HEK293 (cell line): ENCODE results near the gene NUMBL.

Source experiments
- FEZF1 ChIP-seq: fragments of 450-650 bp; formaldehyde crosslinking; IDR thresholded peaks from 2 replicates; pipeline ENCODE4 v1.5.1; 2016; ENCODE audit warnings: missing biosample characterization, missing genetic modification characterization
- HOXD13 ChIP-seq: sonication (generic); formaldehyde crosslinking; IDR thresholded peaks from 2 replicates; pipeline ENCODE4 v1.8.0; 2022; ENCODE audit warnings: missing genetic modification reagents, borderline replicate concordance
- PRDM2 ChIP-seq: fragments of 450-650 bp; formaldehyde crosslinking; IDR thresholded peaks from 2 replicates; pipeline ENCODE4 v1.5.1; 2016; ENCODE audit warnings: missing biosample characterization, missing genetic modification characterization, borderline replicate concordance
- SCRT2 ChIP-seq: fragments of 450-650 bp; formaldehyde crosslinking; IDR thresholded peaks from 2 replicates; pipeline ENCODE4 v1.5.1; 2016; ENCODE audit warnings: missing biosample characterization, missing genetic modification characterization
- TSHZ1 ChIP-seq: fragments of 450-650 bp; formaldehyde crosslinking; IDR thresholded peaks from 2 replicates; pipeline ENCODE4 v1.5.1; 2016; ENCODE audit warnings: missing biosample characterization, missing genetic modification characterization, borderline replicate concordance
- ZBTB1 ChIP-seq: fragments of 450-650 bp; formaldehyde crosslinking; IDR thresholded peaks from 2 replicates; pipeline ENCODE4 v1.5.1; 2016; ENCODE audit warnings: missing biosample characterization, missing genetic modification characterization
- ZBTB20 ChIP-seq: fragments of 450-650 bp; formaldehyde crosslinking; IDR thresholded peaks from 2 replicates; pipeline ENCODE4 v1.5.1; 2016; ENCODE audit warnings: missing biosample characterization, missing genetic modification characterization
- ZBTB26 ChIP-seq: fragments of 450-650 bp; formaldehyde crosslinking; optimal IDR thresholded peaks from 2 replicates; pipeline ENCODE3; 2016; ENCODE audit warnings: missing biosample characterization, mild to moderate bottlenecking, missing genetic modification characterization
- ZBTB8A ChIP-seq: fragments of 450-650 bp; formaldehyde crosslinking; IDR thresholded peaks from 2 replicates; pipeline ENCODE4 v1.5.1; 2016; ENCODE audit warnings: missing biosample characterization, missing genetic modification characterization
- ZFP37 ChIP-seq: fragments of 450-650 bp; formaldehyde crosslinking; IDR thresholded peaks from 2 replicates; pipeline ENCODE4 v1.5.1; 2016; ENCODE audit warnings: missing biosample characterization, missing genetic modification characterization
- ZNF112 ChIP-seq: fragments of 450-650 bp; formaldehyde crosslinking; IDR thresholded peaks from 2 replicates; pipeline ENCODE4 v1.5.0; 2017; ENCODE audit warnings: missing biosample characterization, missing genetic modification characterization
- ZNF121 ChIP-seq: fragments of 450-650 bp; formaldehyde crosslinking; IDR thresholded peaks from 2 replicates; pipeline ENCODE4 v1.5.1; 2016; ENCODE audit warnings: missing biosample characterization, missing genetic modification characterization
- ZNF133 ChIP-seq: fragments of 450-650 bp; formaldehyde crosslinking; IDR thresholded peaks from 2 replicates; pipeline ENCODE4 v1.5.1; 2016; ENCODE audit warnings: missing biosample characterization, missing genetic modification characterization
- ZNF138 ChIP-seq: fragments of 450-650 bp; formaldehyde crosslinking; IDR thresholded peaks from 2 replicates; pipeline ENCODE4 v1.5.1; 2016; ENCODE audit warnings: missing biosample characterization, missing genetic modification characterization, borderline replicate concordance
- ZNF146 ChIP-seq: fragments of 450-650 bp; formaldehyde crosslinking; IDR thresholded peaks from 2 replicates; pipeline ENCODE4 v1.5.1; 2016; ENCODE audit warnings: missing biosample characterization, missing genetic modification characterization
- ZNF157 ChIP-seq: fragments of 450-650 bp; formaldehyde crosslinking; IDR thresholded peaks from 2 replicates; pipeline ENCODE4 v1.5.1; 2016; ENCODE audit warnings: missing biosample characterization, missing genetic modification characterization
- ZNF16 ChIP-seq: fragments of 450-650 bp; formaldehyde crosslinking; IDR thresholded peaks from 2 replicates; pipeline ENCODE4 v1.5.1; 2016; ENCODE audit warnings: low read depth, missing biosample characterization, missing genetic modification characterization
- ZNF2 ChIP-seq: fragments of 450-650 bp; formaldehyde crosslinking; IDR thresholded peaks from 2 replicates; pipeline ENCODE4 v1.5.1; 2016; ENCODE audit warnings: missing biosample characterization, missing genetic modification characterization
- ZNF266 ChIP-seq: fragments of 450-650 bp; formaldehyde crosslinking; IDR thresholded peaks from 2 replicates; pipeline ENCODE4 v1.5.1; 2016; ENCODE audit warnings: missing biosample characterization, missing genetic modification characterization, low read depth
- ZNF398 ChIP-seq: fragments of 450-650 bp; formaldehyde crosslinking; IDR thresholded peaks from 2 replicates; pipeline ENCODE4 v1.5.1; 2017; ENCODE audit warnings: missing biosample characterization, missing genetic modification characterization
- ZNF555 ChIP-seq: fragments of 450-650 bp; formaldehyde crosslinking; conservative IDR thresholded peaks from 2 replicates; pipeline ENCODE4 v1.5.1; 2017; ENCODE audit warnings: missing biosample characterization, mild to moderate bottlenecking, missing genetic modification characterization, inconsistent platforms
- ZNF558 ChIP-seq: fragments of 450-650 bp; formaldehyde crosslinking; IDR thresholded peaks from 2 replicates; pipeline ENCODE4 v1.5.1; 2016; ENCODE audit warnings: missing biosample characterization, missing genetic modification characterization
- ZNF560 ChIP-seq: fragments of 450-650 bp; formaldehyde crosslinking; IDR thresholded peaks from 2 replicates; pipeline ENCODE4 v1.5.1; 2017; ENCODE audit warnings: missing biosample characterization, missing genetic modification characterization, borderline replicate concordance
- ZNF621 ChIP-seq: fragments of 450-650 bp; formaldehyde crosslinking; IDR thresholded peaks from 2 replicates; pipeline ENCODE4 v1.5.1; 2017; ENCODE audit warnings: missing biosample characterization, missing genetic modification characterization
- ZNF658 ChIP-seq: fragments of 450-650 bp; formaldehyde crosslinking; IDR thresholded peaks from 2 replicates; pipeline ENCODE4; 2016; ENCODE audit warnings: missing biosample characterization, missing genetic modification characterization
- ZNF677 ChIP-seq: fragments of 450-650 bp; IDR thresholded peaks from 2 replicates; pipeline ENCODE4 v1.5.0; 2018; ENCODE audit warnings: missing biosample characterization, mild to moderate bottlenecking, missing genetic modification characterization, moderate library complexity
- ZNF777 ChIP-seq: fragments of 450-650 bp; formaldehyde crosslinking; IDR thresholded peaks from 2 replicates; pipeline ENCODE4 v1.5.1; 2017; ENCODE audit warnings: missing biosample characterization, missing genetic modification characterization, borderline replicate concordance
- ZNF791 ChIP-seq: fragments of 450-650 bp; formaldehyde crosslinking; IDR thresholded peaks from 2 replicates; pipeline ENCODE4 v1.5.1; 2016; ENCODE audit warnings: missing biosample characterization, missing genetic modification characterization
- ZNF792 ChIP-seq: fragments of 450-650 bp; formaldehyde crosslinking; IDR thresholded peaks from 2 replicates; pipeline ENCODE4 v1.5.1; 2016; ENCODE audit warnings: missing biosample characterization, missing genetic modification characterization
- ZSCAN16 ChIP-seq: fragments of 450-650 bp; formaldehyde crosslinking; IDR thresholded peaks from 2 replicates; pipeline ENCODE4 v1.5.1; 2016; ENCODE audit warnings: missing biosample characterization, missing genetic modification characterization

The NUMBL gene

GRCh38 chr19:40716031-40716481 is 25.6 kb upstream of the NUMBL start (continued):
- TF ChIP-seq ZNF133 (tag by site-specific recombination) (no peak), ZNF560 (tag by site-specific recombination) (no peak), HOXD13 (no peak), SCRT2 (tag by site-specific recombination) (no peak), ZNF266 (tag by site-specific recombination) (no peak), ZBTB26 (no peak), ZNF398 (tag by site-specific recombination) (peak; percentile 78; the same call in 1 of the 2 replicates), FEZF1 (tag by site-specific recombination) (0 out of 2 replicates have a peak, but pooled peaks have one; percentile 3), ZNF677 (tag by site-specific recombination) (no peak), ZNF658 (no peak), ZFP37 (no peak; the same call in 1 of the 2 replicates), ZNF121 (no peak), TSHZ1 (tag by site-specific recombination) (peak; percentile 49; the same call in 1 of the 2 replicates), ZNF558 (tag by site-specific recombination) (0 out of 2 replicates have a peak, but pooled peaks have one; percentile 12), ZNF16 (tag by site-specific recombination) (no peak), ZNF112 (tag by site-specific recombination) (no peak), ZSCAN16 (tag by site-specific recombination) (peak; percentile 76; the same call in 1 of the 2 replicates), ZNF555 (no peak), PRDM2 (tag by site-specific recombination) (no peak), ZBTB20 (no peak; the same call in none of the 2 replicates), ZNF791 (tag by site-specific recombination) (0 out of 2 replicates have a peak, but pooled peaks have one; percentile 23), ZNF146 (tag by site-specific recombination) (no peak), ZNF777 (tag by site-specific recombination) (no peak), ZNF157 (tag by site-specific recombination) (no peak), ZNF792 (tag by site-specific recombination) (no peak), ZNF621 (tag by site-specific recombination) (no peak), ZNF138 (no peak), ZNF2 (no peak), ZBTB1 (tag by site-specific recombination) (0 out of 2 replicates have a peak, but pooled peaks have one; percentile 3), ZBTB8A (no peak)
